Measurements from ENCODE around the gene TMEM108.

The TMEM108 gene

GRCh38 chr3:133393691-133394474 lies 355.7 kb downstream of the TMEM108 start:
- no peak for DNase-seq

GRCh38 chr3:133394561-133395311 lies 356.5 kb downstream of the TMEM108 start:
- no peak for DNase-seq

DNA sequence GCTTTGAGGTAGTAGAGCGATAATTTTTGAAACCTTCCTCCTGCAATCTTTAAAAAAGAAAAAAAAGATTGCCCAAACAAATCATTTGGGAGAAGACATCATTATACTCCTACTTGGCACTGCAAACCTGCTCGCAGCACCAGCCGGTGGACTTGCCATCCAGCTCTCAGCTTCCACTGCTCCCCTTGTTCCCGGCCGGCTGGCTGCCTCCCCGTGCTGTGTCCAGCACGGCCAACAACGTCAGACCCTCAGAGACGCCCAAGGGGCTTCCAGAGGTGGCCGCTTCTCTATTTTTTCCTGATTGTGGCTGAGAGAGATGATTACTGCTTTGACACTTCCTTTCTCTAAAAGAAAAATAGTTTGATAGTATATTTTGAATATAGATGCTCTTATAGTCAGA lies 358.7 kb downstream of the TMEM108 start:
- no peak for DNase-seq

- DNase-seq: no peak
Measured at GRCh38 chr3:133400006-133400515, 361.9 kb downstream of the TMEM108 start, which contains the start of gene BFSP2. TSS of gene BFSP2 (plus strand) at chr3:133400056. CDS start at chr3:133400084, 28 bp downstream.

DNA sequence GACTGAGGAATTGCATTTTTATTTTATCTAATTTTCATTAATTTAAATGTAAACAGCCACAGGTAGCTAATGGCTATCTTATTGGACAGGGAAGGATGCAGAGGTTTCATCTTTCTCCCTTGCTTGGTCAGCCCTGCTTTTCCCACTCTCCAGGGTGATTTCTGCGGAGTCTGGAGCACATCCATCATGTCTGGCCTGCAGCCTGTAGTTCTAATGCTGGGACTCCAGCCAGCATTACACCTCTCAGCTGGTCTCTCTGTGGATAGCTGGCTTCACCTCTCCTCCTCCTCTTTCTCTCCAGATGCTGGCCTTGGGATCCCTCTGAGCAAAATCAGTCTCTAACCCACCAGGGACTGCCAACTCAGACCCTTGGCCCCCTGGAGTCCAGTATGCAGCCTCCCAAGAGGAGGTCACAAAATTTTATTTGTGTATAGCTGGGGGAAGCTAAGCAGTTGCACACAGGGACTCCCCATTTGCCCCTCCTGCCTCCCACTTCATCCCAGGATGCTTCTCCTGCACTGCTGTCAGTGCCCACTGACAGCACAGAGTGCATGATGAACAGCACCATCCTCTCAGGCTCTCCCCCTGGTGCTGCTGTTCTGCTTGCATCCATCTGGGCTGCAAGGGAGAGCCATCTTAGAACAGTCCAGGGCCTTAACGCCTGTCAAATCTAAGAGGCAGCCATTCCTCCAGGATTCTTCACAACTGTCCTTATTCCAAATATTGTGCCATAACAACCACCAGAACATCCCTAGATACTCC lies 363.4 kb downstream of the TMEM108 start:
- DNase-seq: no peak

DNA sequence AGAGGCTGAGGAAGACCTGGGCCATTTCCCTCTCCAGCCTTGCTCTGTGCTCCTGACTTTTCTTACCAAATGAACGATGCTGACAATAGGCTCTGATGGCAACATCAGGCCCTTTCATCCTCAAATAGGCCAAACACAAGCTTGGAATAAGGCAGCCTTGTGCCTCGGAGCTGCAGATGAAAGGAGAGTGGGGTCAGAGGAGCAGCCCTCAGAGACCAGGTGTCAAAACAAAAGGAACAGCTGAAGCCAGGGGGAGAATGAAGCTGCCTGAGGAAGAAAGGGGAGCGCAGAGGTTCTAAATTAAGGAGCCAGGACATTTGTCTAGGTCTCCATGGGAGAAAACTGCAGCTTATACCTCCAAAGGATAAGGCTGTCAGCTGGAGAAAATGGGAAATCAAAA lies 366.7 kb downstream of the TMEM108 start:
- DNase-seq: no peak

- no peak for DNase-seq
Measured at GRCh38 chr3:133408366-133408765, 370.2 kb downstream of the TMEM108 start.

GRCh38 chr3:133408961-133409360 lies 370.8 kb downstream of the TMEM108 start:
- no peak for DNase-seq

DNA sequence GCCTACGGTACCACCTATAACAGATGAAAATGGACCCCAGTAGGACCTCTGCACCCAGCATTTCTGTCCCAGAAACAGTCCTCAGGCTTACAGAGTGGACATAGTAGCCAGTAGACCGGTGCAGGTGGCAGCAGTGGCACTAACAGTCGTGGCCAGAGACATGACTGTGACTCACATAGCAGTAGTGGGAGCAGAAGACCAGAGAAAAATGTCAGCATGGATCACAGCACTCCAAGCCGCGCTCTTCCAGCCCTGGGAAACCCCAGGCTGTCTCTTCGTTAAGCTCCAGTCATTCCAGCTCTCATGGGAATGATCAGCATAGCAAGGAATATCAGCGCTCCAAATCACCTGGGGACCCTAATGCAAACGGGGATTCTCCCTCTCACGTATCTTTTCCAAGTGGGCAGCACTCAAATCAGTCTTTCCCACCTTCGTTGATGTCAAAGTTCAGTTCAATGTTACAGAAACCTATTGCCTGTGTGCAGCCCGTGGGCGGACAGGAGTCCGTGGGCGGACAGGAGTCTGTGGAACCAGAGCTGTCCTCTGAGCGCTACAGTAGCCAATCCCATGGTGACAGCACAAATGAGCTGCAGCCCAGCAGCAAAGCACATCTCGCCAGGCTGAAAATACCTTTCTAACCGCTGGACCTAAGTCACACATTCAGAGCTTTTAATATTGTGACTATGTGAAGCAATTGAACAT lies 372.2 kb downstream of the TMEM108 start:
- no peak for DNase-seq

GRCh38 chr3:133412183-133413132 lies 374.3 kb downstream of the TMEM108 start:
- DNase-seq: no peak

GRCh38 chr3:133413161-133414020 lies 375.2 kb downstream of the TMEM108 start:
- no peak for DNase-seq

- DNase-seq: no peak
Measured at GRCh38 chr3:133414021-133414392, 375.8 kb downstream of the TMEM108 start.

GRCh38 chr3:133418361-133418760 lies 380.2 kb downstream of the TMEM108 start:
- DNase-seq: no peak

DNA sequence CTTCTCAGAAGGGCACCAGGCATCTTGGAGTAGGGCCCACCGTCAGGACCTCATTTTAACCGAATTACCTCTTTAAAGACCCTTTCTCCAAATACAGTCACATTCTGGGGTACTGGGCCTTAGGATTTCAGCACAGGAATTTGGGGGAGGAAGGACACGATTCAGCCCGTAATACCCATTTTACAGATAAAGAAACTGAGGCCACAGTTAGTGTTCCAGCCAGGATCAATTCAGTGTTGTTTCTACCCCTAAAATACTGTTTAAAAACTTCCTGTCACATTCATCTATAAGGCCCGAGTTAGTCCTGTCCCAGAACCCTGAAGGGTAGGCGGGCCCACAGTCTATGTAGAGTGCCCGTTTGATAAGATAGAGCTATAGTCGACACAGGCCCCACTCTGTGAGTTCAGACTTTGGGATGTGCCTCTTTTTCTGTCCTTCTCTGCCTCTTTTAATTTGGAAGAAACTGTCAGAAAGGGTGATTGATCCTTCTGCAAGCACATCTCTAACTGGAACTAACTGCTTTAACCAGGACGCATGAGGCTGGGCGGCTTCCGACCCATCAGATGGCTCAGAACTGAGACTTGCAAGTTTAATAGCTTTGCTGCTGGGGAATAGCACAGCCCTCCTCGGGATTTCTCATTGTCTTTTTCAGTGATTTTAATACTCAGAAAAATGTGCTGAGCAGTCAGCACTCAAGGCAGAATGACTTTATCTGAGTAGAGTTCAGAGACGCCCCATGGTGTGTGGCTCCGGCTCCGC lies 381.1 kb downstream of the TMEM108 start:
- DNase-seq: no peak

GRCh38 chr3:133424937-133425869 lies 387.0 kb downstream of the TMEM108 start:
- DNase-seq: no peak

DNA sequence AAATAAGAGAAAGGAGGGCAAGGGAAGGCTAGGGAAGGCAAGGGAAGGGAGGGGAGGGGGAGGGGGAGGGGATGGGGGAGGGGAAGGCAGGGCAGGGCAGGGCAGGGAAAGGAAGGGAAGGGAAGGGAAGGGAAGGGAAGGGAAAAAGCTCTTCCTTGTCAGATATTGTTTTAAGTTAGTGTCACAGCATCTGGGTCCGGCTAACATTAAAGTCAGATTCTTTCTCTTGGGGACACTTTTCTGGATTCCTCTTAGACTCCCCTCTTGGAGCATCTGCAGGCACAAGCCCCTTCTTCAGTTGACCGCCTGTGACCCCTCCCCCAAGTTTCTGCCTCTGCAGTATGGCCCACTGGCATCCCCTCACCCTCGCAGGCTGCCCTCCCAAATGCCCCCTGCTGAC lies 387.7 kb downstream of the TMEM108 start:
- no peak for DNase-seq

DNA sequence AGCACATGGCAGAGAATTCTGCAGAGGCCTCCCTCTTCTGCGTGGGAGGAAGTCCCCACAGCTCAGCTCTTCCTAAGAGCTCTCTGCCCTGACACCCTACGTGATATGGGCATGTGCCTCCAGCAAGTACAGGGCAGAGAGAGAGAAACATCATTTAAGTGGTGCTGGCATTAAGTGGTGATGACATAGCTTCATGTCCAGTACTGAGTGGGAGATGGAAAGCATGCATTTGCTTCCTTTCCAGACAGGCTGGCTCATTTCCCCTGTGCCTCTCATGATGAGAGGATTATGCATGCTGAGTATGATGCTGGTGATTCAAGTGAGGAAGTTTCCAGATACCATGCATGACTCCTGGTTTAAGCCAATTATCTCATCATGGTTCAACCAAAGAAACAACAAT lies 388.5 kb downstream of the TMEM108 start:
- DNase-seq: no peak

GRCh38 chr3:133428552-133428951 lies 390.4 kb downstream of the TMEM108 start:
- DNase-seq: no peak
